Erythroblast (primary cell): Measurements from ENCODE around the gene MEIKIN.

Experiments used
- GATA1 ChIP-seq: IDR thresholded peaks from 2 replicates; pipeline ENCODE4 v1.6.1; 2011; ENCODE audit warnings: low read depth, mild to moderate bottlenecking, control low read depth, low read length, moderate library complexity
- POLR2A ChIP-seq: IDR thresholded peaks from 2 replicates; pipeline ENCODE4 v1.6.1; 2011; ENCODE audit warnings: mild to moderate bottlenecking, low read length

- no peak for TF ChIP-seq POLR2A
- TF ChIP-seq GATA1: no peak
Measured at GRCh38 chr5:131769961-131770360, 175.5 kb downstream of the MEIKIN start.
